IMR-90 (cell line): ENCODE results near the gene ALOX15B. TPM values are rescaled to one million over a fixed set of nuclear protein-coding genes. Genes with fewer than 3 reads are reported as not detected.
A peak's percentile ranks its signal among the peaks of the same experiment; 100 is the strongest.

Experiments
- ATAC-seq: fragments of 200-7000 bp; cut with Tn5 transposase; 2 replicates; pipeline ENCODE4 v1.9.1; 2020; ENCODE audit warnings: low read depth, mild to moderate bottlenecking, moderate library complexity
- BruUV-seq: library from RNA; stranded (reverse); fragments of 400-500 nt; replicated peaks from 2 replicates; lab custom pipeline; 2021; lab: Mats Ljungman, UMichigan
- CTCF ChIA-PET: fragments of 300-600 bp; formaldehyde crosslinking; extraction: SDS; loops from one replicate; lab custom pipeline; 2021; ENCODE audit warnings: antibody characterized with exemption; lab: Yijun Ruan, JAX
- POLR2A ChIA-PET: fragments of 300-600 bp; sonication (Branson Sonifier 250); formaldehyde crosslinking; loops from one replicate; lab custom pipeline; 2022; ENCODE audit warnings: antibody characterized with exemption; ENCODE audit not compliant: unreplicated experiment; lab: Charles Lee
- DNase-seq: peaks from one replicate; pipeline ENCODE4 v3.0.0; 2013
- H2AFZ ChIP-seq: replicated peaks from 2 replicates; pipeline ENCODE3; 2013; ENCODE audit warnings: low read length, mild to moderate bottlenecking; ENCODE audit not compliant: poor library complexity
- H2AK5ac ChIP-seq: 2 replicates; pipeline ENCODE4 v1.6.1; 2013; ENCODE audit warnings: low read depth, low read length, inconsistent platforms
- H2AK9ac ChIP-seq: replicated peaks from 2 replicates; pipeline ENCODE3; 2013; ENCODE audit warnings: mild to moderate bottlenecking, low read depth, low read length, moderate library complexity; ENCODE audit not compliant: poor library complexity
- H2BK120ac ChIP-seq: 2 replicates; pipeline ENCODE4 v1.6.1; 2013; ENCODE audit warnings: low read depth, low read length, inconsistent platforms
- H2BK15ac ChIP-seq: 3 replicates; pipeline ENCODE4 v1.6.1; 2013; ENCODE audit warnings: low read depth, low read length, inconsistent platforms
- H2BK20ac ChIP-seq: 2 replicates; pipeline ENCODE4 v1.6.1; 2013; ENCODE audit warnings: low read depth, mild to moderate bottlenecking, inconsistent platforms, low read length, moderate library complexity
- H2BK5ac ChIP-seq: 2 replicates; pipeline ENCODE4 v1.6.1; 2013; ENCODE audit warnings: mild to moderate bottlenecking, low read depth, low read length, inconsistent platforms; ENCODE audit not compliant: poor library complexity, severe bottlenecking
- H3K14ac ChIP-seq: replicated peaks from 2 replicates; pipeline ENCODE4 v1.6.1; 2013; ENCODE audit warnings: low read depth, low read length, inconsistent platforms
- H3K18ac ChIP-seq: 2 replicates; pipeline ENCODE4 v1.6.1; 2013; ENCODE audit warnings: low read depth, low read length, control low read depth
- H3K23ac ChIP-seq: 2 replicates; pipeline ENCODE4 v1.6.1; 2013; ENCODE audit warnings: low read depth, low read length, inconsistent platforms
- H3K27ac ChIP-seq: 2 replicates; pipeline ENCODE4 v1.5.1; 2013; ENCODE audit warnings: mild to moderate bottlenecking, control low read depth, low read length; ENCODE audit not compliant: insufficient read depth
- H3K27me3 ChIP-seq: 2 replicates; pipeline ENCODE4 v1.6.1; 2013; ENCODE audit warnings: low read length; ENCODE audit not compliant: control insufficient read depth, insufficient read depth
- H3K36me3 ChIP-seq: 2 replicates; pipeline ENCODE4 v1.6.1; 2013; ENCODE audit warnings: low read length, mixed read lengths; ENCODE audit not compliant: control insufficient read depth, insufficient read depth
- H3K4ac ChIP-seq: 2 replicates; pipeline ENCODE4 v1.6.1; 2013; ENCODE audit warnings: low read depth, low read length, inconsistent platforms
- H3K4me1 ChIP-seq: 2 replicates; pipeline ENCODE4 v1.6.1; 2013; ENCODE audit warnings: low read length, mixed read lengths; ENCODE audit not compliant: control insufficient read depth, insufficient read depth
- H3K4me2 ChIP-seq: 2 replicates; pipeline ENCODE4 v1.6.1; 2013; ENCODE audit warnings: low read depth, mild to moderate bottlenecking, control low read depth, low read length, moderate library complexity
- H3K4me3 ChIP-seq: 2 replicates; pipeline ENCODE4 v1.5.1; 2013; ENCODE audit warnings: low read depth, mild to moderate bottlenecking, control low read depth, low read length, moderate library complexity; ENCODE audit not compliant: insufficient read depth
- H3K56ac ChIP-seq: 2 replicates; pipeline ENCODE4 v1.6.1; 2013; ENCODE audit warnings: low read length, inconsistent platforms; ENCODE audit not compliant: insufficient read depth; ENCODE audit errors: extremely low read depth
- H3K79me1 ChIP-seq, 2 experiments: 2 replicates each; pipeline ENCODE4 v1.6.1; 2013; ENCODE audit warnings: low read length in 2 of 2, inconsistent platforms in 1 of 2, low read depth in 1 of 2
- H3K9ac ChIP-seq: 2 replicates; pipeline ENCODE4 v1.6.1; 2013; ENCODE audit warnings: low read depth, low read length, control low read depth
- H3K9me1 ChIP-seq: 2 replicates; pipeline ENCODE4 v1.6.1; 2013; ENCODE audit warnings: low read length, inconsistent platforms; ENCODE audit not compliant: insufficient read depth
- H3K9me3 ChIP-seq: 2 replicates; pipeline ENCODE4 v1.6.1; 2013; ENCODE audit warnings: low read length; ENCODE audit not compliant: control insufficient read depth, insufficient read depth
- H4K20me1 ChIP-seq: 2 replicates; pipeline ENCODE4 v1.6.1; 2013; ENCODE audit warnings: low read length, inconsistent platforms; ENCODE audit not compliant: insufficient read depth
- H4K5ac ChIP-seq: 2 replicates; pipeline ENCODE4 v1.6.1; 2013; ENCODE audit warnings: mild to moderate bottlenecking, low read depth, low read length, control low read depth
- H4K8ac ChIP-seq, 2 experiments: 2 replicates each; pipeline ENCODE4 v1.6.1; 2013; ENCODE audit warnings: low read depth in 2 of 2, low read length in 2 of 2, control low read depth in 1 of 2, inconsistent platforms in 1 of 2
- H4K91ac ChIP-seq: 2 replicates; pipeline ENCODE4 v1.6.1; 2013; ENCODE audit warnings: low read depth, low read length, inconsistent platforms; ENCODE audit not compliant: insufficient read depth
- BHLHE40 ChIP-seq: fragments of 150-350 bp; IDR thresholded peaks from 2 replicates; pipeline ENCODE4 v1.6.1; 2016; ENCODE audit warnings: mild to moderate bottlenecking, low read depth, low read length
- CEBPB ChIP-seq: IDR thresholded peaks from 2 replicates; pipeline ENCODE4 v1.6.1; 2012; ENCODE audit warnings: low read depth, low read length, improper control_type of control experiment
- CHD1 ChIP-seq: IDR thresholded peaks from 2 replicates; pipeline ENCODE4 v1.6.1; 2012; ENCODE audit warnings: low read depth, low read length, improper control_type of control experiment
- FOS ChIP-seq: fragments of 150-350 bp; IDR thresholded peaks from 2 replicates; pipeline ENCODE4 v1.6.1; 2016; ENCODE audit warnings: low read depth, low read length
- MAFK ChIP-seq: IDR thresholded peaks from 2 replicates; pipeline ENCODE4 v1.6.1; 2012; ENCODE audit warnings: low read depth, low read length, improper control_type of control experiment
- MAZ ChIP-seq: IDR thresholded peaks from 2 replicates; pipeline ENCODE4 v1.6.1; 2012; ENCODE audit warnings: low read depth, mild to moderate bottlenecking, low read length, improper control_type of control experiment, moderate library complexity, borderline replicate concordance
- MXI1 ChIP-seq: IDR thresholded peaks from 2 replicates; pipeline ENCODE4 v1.6.1; 2012; ENCODE audit warnings: low read depth, mild to moderate bottlenecking, low read length, moderate library complexity, borderline replicate concordance
- NFE2L2 ChIP-seq: fragments of 150-350 bp; IDR thresholded peaks from 2 replicates; pipeline ENCODE4 v1.6.1; 2016; ENCODE audit warnings: low read depth, mild to moderate bottlenecking, low read length
- POLR2A ChIP-seq: IDR thresholded peaks from 2 replicates; pipeline ENCODE4 v1.6.1; 2012; ENCODE audit warnings: mild to moderate bottlenecking, low read depth, low read length
- RAD21 ChIP-seq: IDR thresholded peaks from 2 replicates; pipeline ENCODE4 v1.6.1; 2012; ENCODE audit warnings: low read length, improper control_type of control experiment
- RCOR1 ChIP-seq: IDR thresholded peaks from 2 replicates; pipeline ENCODE4 v1.6.1; 2012; ENCODE audit warnings: mild to moderate bottlenecking, low read length, improper control_type of control experiment; ENCODE audit not compliant: insufficient replicate concordance
- RFX5 ChIP-seq: IDR thresholded peaks from 2 replicates; pipeline ENCODE4 v1.8.0; 2012; ENCODE audit warnings: low read depth, mild to moderate bottlenecking, low read length, moderate library complexity
- SMC3 ChIP-seq: fragments of 150-350 bp; IDR thresholded peaks from 2 replicates; pipeline ENCODE4 v1.6.1; 2016; ENCODE audit warnings: low read depth, mild to moderate bottlenecking, antibody characterized with exemption, low read length, moderate library complexity
- WGBS, 2 experiments: methylation state at CpG; one replicate each; pipeline versions ENCODE4 v1.1.5 to v1.1.7; 2013; ENCODE audit warnings: missing lambda C conversion rate in 2 of 2; ENCODE audit not compliant: insufficient read length in 1 of 2; ENCODE audit errors: extremely low coverage in 2 of 2; 5-methylcytosine and 5-hydroxymethylcytosine counted together
- dilution Hi-C: fragments of 300-500 bp; cut with HindIII; formaldehyde crosslinking; loops from one replicate; pipeline ENCODE4 v1.14.3; 2018; ENCODE audit warnings: low sequenced_read_pairs; ENCODE audit not compliant: unreplicated experiment
- in situ Hi-C: fragments of 300-500 bp; cut with MboI; formaldehyde crosslinking; loops from 3 replicates; pipeline ENCODE4 v1.14.3; 2019; ENCODE audit warnings: low sequenced_read_pairs, inconsistent platforms, mixed read lengths
- intact Hi-C: fragments of 100-400 bp; cut with micrococcal nuclease; formaldehyde crosslinking; loops from 2 replicates; pipeline ENCODE4 v1.10.0; 2022
- polyA plus RNA-seq, 3 experiments: library from polyadenylated mRNA; depleted of rRNA; stranded (reverse); fragments of >200 nt; gene quantifications; 2 replicates each; pipeline ENCODE4 v1.2.3, GENCODE V29; 2012; ENCODE audit warnings: low replicate concordance in 1 of 3
- total RNA-seq: library from RNA; depleted of rRNA; stranded (reverse); fragments of >200 nt; gene quantifications from 2 replicates; pipeline ENCODE4 v1.2.3, GENCODE V29; 2012
- TF ChIP-seq, protein P1 (sequence below): fragments of 150-350 bp; IDR thresholded peaks from 2 replicates; pipeline ENCODE4 v1.6.1; 2017; ENCODE audit warnings: mild to moderate bottlenecking, antibody characterized with exemption, low read length, low read depth
- TF ChIP-seq, protein P2 (sequence below): conservative IDR thresholded peaks from 2 replicates; pipeline ENCODE4 v1.5.1; 2012; ENCODE audit warnings: mild to moderate bottlenecking, low read depth, low read length, improper control_type of control experiment

ALOX15B gene
- total and polyA plus RNA-seq, 2 of the 4 experiments (the other 2 are of a cell fraction) = not detected

DNA sequence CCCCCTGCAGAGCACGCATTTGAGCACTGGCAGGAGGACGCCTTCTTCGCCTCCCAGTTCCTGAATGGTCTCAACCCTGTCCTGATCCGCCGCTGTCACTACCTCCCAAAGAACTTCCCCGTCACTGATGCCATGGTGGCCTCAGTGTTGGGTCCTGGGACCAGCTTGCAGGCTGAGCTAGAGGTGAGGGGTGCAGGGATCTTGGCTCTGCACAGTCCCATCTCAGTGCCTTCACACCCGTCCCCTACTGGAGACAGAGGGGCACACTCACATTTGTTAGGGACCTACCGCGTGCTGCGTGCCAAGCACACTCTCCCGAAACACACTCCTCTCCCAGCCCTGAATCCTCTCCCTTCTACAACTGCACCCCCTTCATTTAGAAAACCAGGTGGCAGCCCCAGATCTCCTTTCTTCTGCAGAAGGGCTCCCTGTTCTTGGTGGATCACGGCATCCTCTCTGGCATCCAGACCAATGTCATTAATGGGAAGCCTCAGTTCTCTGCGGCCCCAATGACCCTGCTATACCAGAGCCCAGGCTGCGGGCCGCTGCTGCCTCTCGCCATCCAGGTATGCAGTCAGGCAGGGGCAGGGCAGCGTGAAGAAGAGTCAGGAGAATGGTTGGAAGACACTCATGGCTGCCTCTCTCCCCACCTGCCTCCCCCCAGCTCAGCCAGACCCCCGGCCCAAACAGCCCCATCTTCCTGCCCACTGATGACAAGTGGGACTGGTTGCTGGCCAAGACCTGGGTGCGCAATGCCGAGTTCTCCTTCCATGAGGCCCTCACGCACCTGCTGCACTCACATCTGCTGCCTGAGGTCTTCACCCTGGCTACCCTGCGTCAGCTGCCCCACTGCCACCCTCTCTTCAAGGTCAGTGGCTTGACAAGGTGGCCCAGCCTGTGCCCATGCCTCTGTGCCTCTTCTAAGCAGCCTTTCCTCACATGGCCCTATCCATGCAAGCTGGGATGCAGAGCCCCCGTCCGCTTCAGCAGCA, 6.3 kb downstream of the ALOX15B start:
- Histone ChIP-seq H3K27me3 (peaks cover 55% of the 10 kb centered on the region), H4K20me1 (no peaks in the 10 kb centered on the region), H3K9me3 (no peaks in the 10 kb centered on the region), H3K23ac (no peak overlapping the region), H3K36me3 (no peaks in the 10 kb centered on the region), H4K8ac (no peak overlapping the region), H3K27ac (no peak overlapping the region), H3K9ac (no peak overlapping the region), H3K79me1 (no peaks in the 10 kb centered on the region), H2BK120ac (no peak overlapping the region), H2BK5ac (no peak overlapping the region), H4K5ac (no peak overlapping the region), H3K18ac (no peak overlapping the region), H3K4me1 (no peaks in the 10 kb centered on the region), H3K4me2 (no peak overlapping the region), H3K4me3 (no peak overlapping the region), H2AFZ (peak overlapping the region; percentile 41), H3K56ac (no peak overlapping the region), H4K91ac (no peak overlapping the region), H2AK9ac (no peak overlapping the region), H3K14ac (no peak overlapping the region), H2BK20ac (no peak overlapping the region), H2AK5ac (no peak overlapping the region), H2BK15ac (no peak overlapping the region), H3K4ac (no peak overlapping the region), H3K9me1 (no peaks in the 10 kb centered on the region)
- whole genome bisulfite sequencing, 2 experiments = 63% methylated on average over 6 of the region's 24 CpGs; no CpG with 5 or more reads in 1 of the 2 experiments
- CTCF ChIA-PET = no interaction called here
- no peak for ATAC-seq
- BruUV-seq = no TSS peak
- intact Hi-C loops (no loop called here), in situ Hi-C loops (loop anchor here (10.0 kb wide), 1 partner anchor 130 kb away; the partner anchor contains the start of gene RNF227), dilution Hi-C loops (no loop called here)
- POLR2A ChIA-PET = no interaction called here
- no peak for DNase-seq
- TF ChIP-seq NFE2L2 (no peak), CHD1 (no peak), RFX5 (no peak), RCOR1 (no peak), FOS (no peak), MAFK (no peak), CEBPB (no peak), POLR2A (no peak), RAD21 (no peak), SMC3 (no peak), BHLHE40 (no peak), MAZ (no peak), MXI1 (no peak)
- TF ChIP-seq, protein P1, sequence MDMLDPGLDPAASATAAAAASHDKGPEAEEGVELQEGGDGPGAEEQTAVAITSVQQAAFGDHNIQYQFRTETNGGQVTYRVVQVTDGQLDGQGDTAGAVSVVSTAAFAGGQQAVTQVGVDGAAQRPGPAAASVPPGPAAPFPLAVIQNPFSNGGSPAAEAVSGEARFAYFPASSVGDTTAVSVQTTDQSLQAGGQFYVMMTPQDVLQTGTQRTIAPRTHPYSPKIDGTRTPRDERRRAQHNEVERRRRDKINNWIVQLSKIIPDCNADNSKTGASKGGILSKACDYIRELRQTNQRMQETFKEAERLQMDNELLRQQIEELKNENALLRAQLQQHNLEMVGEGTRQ = no peak
- TF ChIP-seq, protein P2, sequence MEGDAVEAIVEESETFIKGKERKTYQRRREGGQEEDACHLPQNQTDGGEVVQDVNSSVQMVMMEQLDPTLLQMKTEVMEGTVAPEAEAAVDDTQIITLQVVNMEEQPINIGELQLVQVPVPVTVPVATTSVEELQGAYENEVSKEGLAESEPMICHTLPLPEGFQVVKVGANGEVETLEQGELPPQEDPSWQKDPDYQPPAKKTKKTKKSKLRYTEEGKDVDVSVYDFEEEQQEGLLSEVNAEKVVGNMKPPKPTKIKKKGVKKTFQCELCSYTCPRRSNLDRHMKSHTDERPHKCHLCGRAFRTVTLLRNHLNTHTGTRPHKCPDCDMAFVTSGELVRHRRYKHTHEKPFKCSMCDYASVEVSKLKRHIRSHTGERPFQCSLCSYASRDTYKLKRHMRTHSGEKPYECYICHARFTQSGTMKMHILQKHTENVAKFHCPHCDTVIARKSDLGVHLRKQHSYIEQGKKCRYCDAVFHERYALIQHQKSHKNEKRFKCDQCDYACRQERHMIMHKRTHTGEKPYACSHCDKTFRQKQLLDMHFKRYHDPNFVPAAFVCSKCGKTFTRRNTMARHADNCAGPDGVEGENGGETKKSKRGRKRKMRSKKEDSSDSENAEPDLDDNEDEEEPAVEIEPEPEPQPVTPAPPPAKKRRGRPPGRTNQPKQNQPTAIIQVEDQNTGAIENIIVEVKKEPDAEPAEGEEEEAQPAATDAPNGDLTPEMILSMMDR = no peak
